IMR-90 (cell line): Measurements from ENCODE around the gene GTPBP4. TPM values are rescaled to one million over a fixed set of nuclear protein-coding genes. Genes with fewer than 3 reads are reported as not detected.

Experiments
- ATAC-seq: fragments of 200-7000 bp; cut with Tn5 transposase; 2 replicates; pipeline ENCODE4 v1.9.1; 2020; ENCODE audit warnings: low read depth, mild to moderate bottlenecking, moderate library complexity
- BruUV-seq: library from RNA; stranded (reverse); fragments of 400-500 nt; replicated peaks from 2 replicates; lab custom pipeline; 2021; lab: Mats Ljungman, UMichigan
- CTCF ChIA-PET: fragments of 300-600 bp; formaldehyde crosslinking; extraction: SDS; loops from one replicate; lab custom pipeline; 2021; ENCODE audit warnings: antibody characterized with exemption; lab: Yijun Ruan, JAX
- POLR2A ChIA-PET: fragments of 300-600 bp; sonication (Branson Sonifier 250); formaldehyde crosslinking; loops from one replicate; lab custom pipeline; 2022; ENCODE audit warnings: antibody characterized with exemption; ENCODE audit not compliant: unreplicated experiment; lab: Charles Lee
- DNase-seq: peaks from one replicate; pipeline ENCODE4 v3.0.0; 2013
- H2AFZ ChIP-seq: replicated peaks from 2 replicates; pipeline ENCODE3; 2013; ENCODE audit warnings: low read length, mild to moderate bottlenecking; ENCODE audit not compliant: poor library complexity
- H2AK5ac ChIP-seq: 2 replicates; pipeline ENCODE4 v1.6.1; 2013; ENCODE audit warnings: low read depth, low read length, inconsistent platforms
- H2AK9ac ChIP-seq: replicated peaks from 2 replicates; pipeline ENCODE3; 2013; ENCODE audit warnings: mild to moderate bottlenecking, low read depth, low read length, moderate library complexity; ENCODE audit not compliant: poor library complexity
- H2BK120ac ChIP-seq: 2 replicates; pipeline ENCODE4 v1.6.1; 2013; ENCODE audit warnings: low read depth, low read length, inconsistent platforms
- H2BK15ac ChIP-seq: 3 replicates; pipeline ENCODE4 v1.6.1; 2013; ENCODE audit warnings: low read depth, low read length, inconsistent platforms
- H2BK20ac ChIP-seq: 2 replicates; pipeline ENCODE4 v1.6.1; 2013; ENCODE audit warnings: low read depth, mild to moderate bottlenecking, inconsistent platforms, low read length, moderate library complexity
- H2BK5ac ChIP-seq: 2 replicates; pipeline ENCODE4 v1.6.1; 2013; ENCODE audit warnings: mild to moderate bottlenecking, low read depth, low read length, inconsistent platforms; ENCODE audit not compliant: poor library complexity, severe bottlenecking
- H3K14ac ChIP-seq: replicated peaks from 2 replicates; pipeline ENCODE4 v1.6.1; 2013; ENCODE audit warnings: low read depth, low read length, inconsistent platforms
- H3K18ac ChIP-seq: 2 replicates; pipeline ENCODE4 v1.6.1; 2013; ENCODE audit warnings: low read depth, low read length, control low read depth
- H3K23ac ChIP-seq: 2 replicates; pipeline ENCODE4 v1.6.1; 2013; ENCODE audit warnings: low read depth, low read length, inconsistent platforms
- H3K27ac ChIP-seq: 2 replicates; pipeline ENCODE4 v1.5.1; 2013; ENCODE audit warnings: mild to moderate bottlenecking, control low read depth, low read length; ENCODE audit not compliant: insufficient read depth
- H3K27me3 ChIP-seq: 2 replicates; pipeline ENCODE4 v1.6.1; 2013; ENCODE audit warnings: low read length; ENCODE audit not compliant: control insufficient read depth, insufficient read depth
- H3K36me3 ChIP-seq: 2 replicates; pipeline ENCODE4 v1.6.1; 2013; ENCODE audit warnings: low read length, mixed read lengths; ENCODE audit not compliant: control insufficient read depth, insufficient read depth
- H3K4ac ChIP-seq: 2 replicates; pipeline ENCODE4 v1.6.1; 2013; ENCODE audit warnings: low read depth, low read length, inconsistent platforms
- H3K4me1 ChIP-seq: 2 replicates; pipeline ENCODE4 v1.6.1; 2013; ENCODE audit warnings: low read length, mixed read lengths; ENCODE audit not compliant: control insufficient read depth, insufficient read depth
- H3K4me2 ChIP-seq: 2 replicates; pipeline ENCODE4 v1.6.1; 2013; ENCODE audit warnings: low read depth, mild to moderate bottlenecking, control low read depth, low read length, moderate library complexity
- H3K4me3 ChIP-seq: 2 replicates; pipeline ENCODE4 v1.5.1; 2013; ENCODE audit warnings: low read depth, mild to moderate bottlenecking, control low read depth, low read length, moderate library complexity; ENCODE audit not compliant: insufficient read depth
- H3K56ac ChIP-seq: 2 replicates; pipeline ENCODE4 v1.6.1; 2013; ENCODE audit warnings: low read length, inconsistent platforms; ENCODE audit not compliant: insufficient read depth; ENCODE audit errors: extremely low read depth
- H3K79me1 ChIP-seq, 2 experiments: 2 replicates each; pipeline ENCODE4 v1.6.1; 2013; ENCODE audit warnings: low read length in 2 of 2, inconsistent platforms in 1 of 2, low read depth in 1 of 2
- H3K9ac ChIP-seq: 2 replicates; pipeline ENCODE4 v1.6.1; 2013; ENCODE audit warnings: low read depth, low read length, control low read depth
- H3K9me1 ChIP-seq: 2 replicates; pipeline ENCODE4 v1.6.1; 2013; ENCODE audit warnings: low read length, inconsistent platforms; ENCODE audit not compliant: insufficient read depth
- H3K9me3 ChIP-seq: 2 replicates; pipeline ENCODE4 v1.6.1; 2013; ENCODE audit warnings: low read length; ENCODE audit not compliant: control insufficient read depth, insufficient read depth
- H4K20me1 ChIP-seq: 2 replicates; pipeline ENCODE4 v1.6.1; 2013; ENCODE audit warnings: low read length, inconsistent platforms; ENCODE audit not compliant: insufficient read depth
- H4K5ac ChIP-seq: 2 replicates; pipeline ENCODE4 v1.6.1; 2013; ENCODE audit warnings: mild to moderate bottlenecking, low read depth, low read length, control low read depth
- H4K8ac ChIP-seq, 2 experiments: 2 replicates each; pipeline ENCODE4 v1.6.1; 2013; ENCODE audit warnings: low read depth in 2 of 2, low read length in 2 of 2, control low read depth in 1 of 2, inconsistent platforms in 1 of 2
- H4K91ac ChIP-seq: 2 replicates; pipeline ENCODE4 v1.6.1; 2013; ENCODE audit warnings: low read depth, low read length, inconsistent platforms; ENCODE audit not compliant: insufficient read depth
- CEBPB ChIP-seq: IDR thresholded peaks from 2 replicates; pipeline ENCODE4 v1.6.1; 2012; ENCODE audit warnings: low read depth, low read length, improper control_type of control experiment
- CTCF ChIP-seq: conservative IDR thresholded peaks from 2 replicates; pipeline ENCODE4 v1.5.1; 2012; ENCODE audit warnings: mild to moderate bottlenecking, low read depth, low read length, improper control_type of control experiment
- FOS ChIP-seq: fragments of 150-350 bp; IDR thresholded peaks from 2 replicates; pipeline ENCODE4 v1.6.1; 2016; ENCODE audit warnings: low read depth, low read length
- RAD21 ChIP-seq: IDR thresholded peaks from 2 replicates; pipeline ENCODE4 v1.6.1; 2012; ENCODE audit warnings: low read length, improper control_type of control experiment
- RFX5 ChIP-seq: IDR thresholded peaks from 2 replicates; pipeline ENCODE4 v1.8.0; 2012; ENCODE audit warnings: low read depth, mild to moderate bottlenecking, low read length, moderate library complexity
- WGBS, 2 experiments: methylation state at CpG; one replicate each; pipeline versions ENCODE4 v1.1.5 to v1.1.7; 2013; ENCODE audit warnings: missing lambda C conversion rate in 2 of 2; ENCODE audit not compliant: insufficient read length in 1 of 2; ENCODE audit errors: extremely low coverage in 2 of 2; 5-methylcytosine and 5-hydroxymethylcytosine counted together
- dilution Hi-C: fragments of 300-500 bp; cut with HindIII; formaldehyde crosslinking; loops from one replicate; pipeline ENCODE4 v1.14.3; 2018; ENCODE audit warnings: low sequenced_read_pairs; ENCODE audit not compliant: unreplicated experiment
- in situ Hi-C: fragments of 300-500 bp; cut with MboI; formaldehyde crosslinking; loops from 3 replicates; pipeline ENCODE4 v1.14.3; 2019; ENCODE audit warnings: low sequenced_read_pairs, inconsistent platforms, mixed read lengths
- intact Hi-C: fragments of 100-400 bp; cut with micrococcal nuclease; formaldehyde crosslinking; loops from 2 replicates; pipeline ENCODE4 v1.10.0; 2022
- polyA plus RNA-seq, 3 experiments: library from polyadenylated mRNA; depleted of rRNA; stranded (reverse); fragments of >200 nt; gene quantifications; 2 replicates each; pipeline ENCODE4 v1.2.3, GENCODE V29; 2012; ENCODE audit warnings: low replicate concordance in 1 of 3
- total RNA-seq: library from RNA; depleted of rRNA; stranded (reverse); fragments of >200 nt; gene quantifications from 2 replicates; pipeline ENCODE4 v1.2.3, GENCODE V29; 2012
- TF ChIP-seq, protein P1 (sequence below): fragments of 150-350 bp; IDR thresholded peaks from 2 replicates; pipeline ENCODE4 v1.6.1; 2016; ENCODE audit warnings: low read depth, mild to moderate bottlenecking, low read length, moderate library complexity, borderline replicate concordance

GTPBP4 gene
- total and polyA plus RNA-seq, 2 of the 4 experiments (the other 2 are of a cell fraction), result 46.2 to 48.6 TPM

- H2AK5ac ChIP-seq, result no peak overlapping the region
- ChIA-PET POLR2A (no interaction called here), CTCF (no interaction called here)
- no peak overlapping the region for H2BK120ac ChIP-seq
- no peaks in the 10 kb centered on the region for H3K79me1 ChIP-seq
- no peak overlapping the region for H4K91ac ChIP-seq
- H3K4me1 ChIP-seq, result no peaks in the 10 kb centered on the region
- no peak overlapping the region for H3K4ac ChIP-seq
- H3K9me1 ChIP-seq, result peaks cover 6% of the 10 kb centered on the region; the same call in 1 of the 2 replicates
- no peak overlapping the region for H2BK5ac ChIP-seq
- intact Hi-C loops, result no loop called here
- H3K4me2 ChIP-seq, result no peak overlapping the region
- no peak overlapping the region for H3K9ac ChIP-seq
- H2BK15ac ChIP-seq, result no peak overlapping the region
- H3K14ac ChIP-seq, result no peak overlapping the region
- H2AFZ ChIP-seq, result no peak overlapping the region
- no peak overlapping the region for H2BK20ac ChIP-seq
- H3K36me3 ChIP-seq, result no peaks in the 10 kb centered on the region
- H4K5ac ChIP-seq, result no peak overlapping the region
- H3K27me3 ChIP-seq, result peaks cover 3% of the 10 kb centered on the region; the same call in 1 of the 2 replicates
- no peak for TF ChIP-seq FOS
- TF ChIP-seq CEBPB, result no peak
- TF ChIP-seq RFX5, result no peak
- TF ChIP-seq CTCF, result no peak
- TF ChIP-seq, protein P1, sequence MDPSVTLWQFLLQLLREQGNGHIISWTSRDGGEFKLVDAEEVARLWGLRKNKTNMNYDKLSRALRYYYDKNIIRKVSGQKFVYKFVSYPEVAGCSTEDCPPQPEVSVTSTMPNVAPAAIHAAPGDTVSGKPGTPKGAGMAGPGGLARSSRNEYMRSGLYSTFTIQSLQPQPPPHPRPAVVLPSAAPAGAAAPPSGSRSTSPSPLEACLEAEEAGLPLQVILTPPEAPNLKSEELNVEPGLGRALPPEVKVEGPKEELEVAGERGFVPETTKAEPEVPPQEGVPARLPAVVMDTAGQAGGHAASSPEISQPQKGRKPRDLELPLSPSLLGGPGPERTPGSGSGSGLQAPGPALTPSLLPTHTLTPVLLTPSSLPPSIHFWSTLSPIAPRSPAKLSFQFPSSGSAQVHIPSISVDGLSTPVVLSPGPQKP, result no peak
- TF ChIP-seq RAD21, result no peak
- 77% methylated on average over 8 of the region's 17 CpGs; no CpG with 5 or more reads in 1 of the 2 experiments for WGBS, 2 experiments
- dilution Hi-C loops, result no loop called here
- H4K20me1 ChIP-seq, result no peaks in the 10 kb centered on the region
- H3K18ac ChIP-seq, result no peak overlapping the region
- no peak overlapping the region for H4K8ac ChIP-seq
- DNase-seq (no peak), ATAC-seq (no peak)
- no TSS peak for BruUV-seq
- in situ Hi-C loops, result no loop called here
- no peak overlapping the region for H3K56ac ChIP-seq
- H3K23ac ChIP-seq, result no peak overlapping the region
- no peaks in the 10 kb centered on the region for H3K9me3 ChIP-seq
- H2AK9ac ChIP-seq, result no peak overlapping the region
- H3K4me3 ChIP-seq, result no peak overlapping the region
- H3K27ac ChIP-seq, result no peak overlapping the region
These were observed 44.8 kb upstream of the GTPBP4 start for GRCh38 chr10:943334-944033.
